GM19193 (cell line): ENCODE results near the gene SYCP3.

Experiments used
- POLR2A ChIP-seq: IDR thresholded peaks from 4 replicates; pipeline ENCODE4 v1.6.1; 2011; ENCODE audit not compliant: insufficient read depth, insufficient read length; ENCODE audit errors: extremely low read depth

SYCP3 gene

DNA sequence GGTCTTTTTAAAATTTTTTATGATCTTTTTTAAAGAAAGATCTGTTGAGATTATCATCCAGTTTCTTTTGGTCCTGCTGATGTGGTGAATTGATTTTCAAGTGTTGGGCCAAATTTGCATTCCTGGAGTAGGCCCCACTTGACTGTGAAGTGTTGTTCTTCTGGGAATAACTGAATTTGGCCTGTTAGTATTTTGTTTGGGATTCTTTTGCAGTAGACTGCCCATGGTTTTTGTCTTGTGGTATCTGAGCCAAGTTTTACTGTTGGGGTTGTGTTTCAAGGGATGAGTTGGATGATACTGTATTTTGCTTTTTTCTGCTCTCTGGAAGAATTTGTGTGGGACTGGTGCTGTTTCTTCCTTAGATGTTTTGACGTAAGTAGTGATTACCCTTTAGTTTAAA lies 4.0 kb upstream of the SYCP3 start:
- no peak for TF ChIP-seq POLR2A

DNA sequence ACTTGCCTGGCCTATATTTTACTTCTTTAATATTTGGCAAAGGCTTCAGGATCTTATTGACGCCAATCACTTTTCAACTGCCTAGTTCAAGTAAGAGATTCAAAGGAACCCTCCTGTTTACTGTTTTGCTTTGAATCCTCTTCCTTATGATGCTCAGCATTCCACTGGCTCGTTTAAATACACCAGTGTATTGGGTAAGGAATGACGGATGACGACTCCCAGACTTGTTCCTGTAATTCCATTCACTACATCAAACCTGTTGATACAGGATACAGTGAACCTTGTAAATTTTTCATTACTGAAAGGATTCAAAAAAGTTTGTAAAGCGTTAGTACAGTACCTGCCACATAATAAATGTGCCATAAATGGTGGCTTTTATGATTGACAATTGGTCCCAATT lies 1.7 kb upstream of the SYCP3 start:
- no peak for TF ChIP-seq POLR2A

GRCh38 chr12:101740566-101740965 lies 1.3 kb upstream of the SYCP3 start:
- no peak for TF ChIP-seq POLR2A

DNA sequence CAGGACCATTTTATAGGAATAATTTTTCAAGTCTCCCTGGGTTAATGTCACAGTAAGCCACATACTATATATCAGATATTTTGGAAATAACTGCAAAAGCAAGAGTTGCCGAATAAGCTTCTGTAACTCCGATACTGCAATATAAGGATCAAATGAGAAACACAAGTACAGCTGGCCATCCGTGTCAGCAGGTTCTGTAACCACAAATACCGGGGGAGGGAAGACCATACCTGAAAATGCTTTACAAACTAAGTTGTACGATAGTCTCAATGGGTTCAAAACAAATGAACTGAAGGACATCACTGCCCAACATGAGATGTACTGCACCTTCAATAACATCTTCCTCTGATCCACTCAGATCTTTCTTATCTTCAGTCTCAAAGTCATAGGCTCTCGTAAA lies 1.8 kb downstream of the SYCP3 start:
- no peak for TF ChIP-seq POLR2A

DNA sequence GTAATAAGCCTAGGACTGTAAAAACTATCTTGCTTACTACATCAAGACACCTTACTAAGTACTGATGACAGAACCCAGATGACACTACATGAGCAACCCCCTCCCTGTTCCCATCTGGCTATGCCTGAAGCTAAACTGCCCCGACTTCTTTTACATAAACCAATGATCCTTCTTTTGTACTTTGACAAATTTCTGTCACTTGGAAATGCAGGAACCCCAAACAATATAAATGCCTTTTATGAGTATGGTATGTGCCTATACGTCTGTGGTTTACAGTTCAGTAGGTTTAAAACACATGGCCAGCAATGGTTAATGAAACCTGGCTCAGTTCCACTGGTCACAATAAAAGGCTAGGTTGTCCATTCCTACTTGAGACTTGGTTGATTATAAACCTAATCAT lies 6.1 kb downstream of the SYCP3 start:
- no peak for TF ChIP-seq POLR2A

DNA sequence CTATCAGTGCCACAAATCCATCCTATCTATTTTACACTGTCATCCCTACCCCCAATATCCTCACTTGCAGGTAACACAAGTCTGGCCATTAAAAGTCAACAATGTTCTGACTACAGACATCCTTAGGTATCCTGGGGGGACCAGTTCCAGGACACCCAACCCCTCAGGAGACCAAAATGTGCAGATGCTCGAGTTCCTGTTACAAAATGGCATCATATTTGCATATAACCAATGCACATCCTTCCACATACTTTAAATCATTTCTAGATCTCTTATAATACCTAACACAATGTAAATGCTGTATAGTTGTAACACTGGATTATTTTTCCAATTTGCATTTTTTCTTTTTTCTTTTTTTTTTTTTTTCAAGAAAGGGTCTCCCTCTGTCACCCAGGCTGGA lies 6.9 kb downstream of the SYCP3 start:
- TF ChIP-seq POLR2A, result no peak

DNA sequence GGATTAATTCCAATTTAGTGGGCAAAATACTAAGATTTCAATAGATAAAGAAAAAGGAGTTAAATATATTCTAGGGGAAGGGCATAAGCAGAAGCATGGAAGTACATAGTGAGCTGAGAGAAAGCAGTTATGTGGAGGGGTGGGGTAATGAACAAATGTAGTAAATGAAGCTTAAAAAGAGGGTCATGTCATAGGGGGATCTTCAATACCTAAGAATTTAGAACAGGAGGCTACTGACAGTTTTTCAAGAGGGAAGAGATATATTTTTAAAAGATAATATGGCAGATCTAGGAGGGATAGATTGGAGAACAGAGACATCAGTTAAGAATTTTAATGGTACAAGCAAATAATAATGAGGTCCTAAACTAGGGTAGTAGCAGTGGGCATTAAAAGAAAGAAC lies 9.4 kb downstream of the SYCP3 start:
- no peak for TF ChIP-seq POLR2A

DNA sequence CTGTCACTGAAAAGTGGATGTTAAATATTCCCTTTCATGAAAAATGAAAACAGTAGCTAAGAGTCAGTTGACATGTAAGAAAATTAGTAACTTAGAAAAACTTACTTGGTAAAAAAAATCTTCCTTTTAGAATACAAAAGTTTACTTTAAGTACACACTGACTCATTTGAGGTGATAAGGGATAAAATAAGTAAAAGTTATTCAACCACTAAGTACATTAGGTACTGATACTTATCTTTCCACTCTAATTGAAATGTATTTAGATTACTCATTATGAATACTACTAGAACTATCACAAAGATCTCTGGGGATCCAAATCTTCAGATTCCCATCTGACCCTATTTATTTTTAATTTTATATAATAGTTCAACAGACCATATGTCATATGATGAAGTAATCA lies 12.2 kb downstream of the SYCP3 start:
- TF ChIP-seq POLR2A, result no peak

- no peak for TF ChIP-seq POLR2A
Measured at GRCh38 chr12:101722392-101722791, 16.9 kb downstream of the SYCP3 start.

GRCh38 chr12:101720118-101720517 lies 19.1 kb downstream of the SYCP3 start:
- no peak for TF ChIP-seq POLR2A

DNA sequence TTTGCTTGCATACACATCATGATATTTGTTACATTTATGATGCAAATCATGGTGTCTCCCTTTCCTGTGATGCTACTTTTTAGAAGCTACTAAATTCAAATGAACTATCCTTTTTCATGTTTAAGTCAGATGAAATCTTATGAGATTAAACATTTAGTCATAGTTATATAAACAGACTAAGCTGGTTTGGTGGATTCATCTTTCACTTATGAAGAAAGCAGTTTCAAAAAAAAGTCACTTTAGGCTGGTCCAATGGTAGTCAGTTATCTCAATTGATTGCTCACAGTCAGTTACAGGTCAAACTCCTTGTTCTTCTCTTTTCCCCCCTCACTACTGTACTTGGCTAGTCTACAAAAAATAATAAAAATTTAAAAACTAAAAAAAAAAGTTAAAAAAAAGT lies 19.7 kb downstream of the SYCP3 start:
- TF ChIP-seq POLR2A, result no peak

DNA sequence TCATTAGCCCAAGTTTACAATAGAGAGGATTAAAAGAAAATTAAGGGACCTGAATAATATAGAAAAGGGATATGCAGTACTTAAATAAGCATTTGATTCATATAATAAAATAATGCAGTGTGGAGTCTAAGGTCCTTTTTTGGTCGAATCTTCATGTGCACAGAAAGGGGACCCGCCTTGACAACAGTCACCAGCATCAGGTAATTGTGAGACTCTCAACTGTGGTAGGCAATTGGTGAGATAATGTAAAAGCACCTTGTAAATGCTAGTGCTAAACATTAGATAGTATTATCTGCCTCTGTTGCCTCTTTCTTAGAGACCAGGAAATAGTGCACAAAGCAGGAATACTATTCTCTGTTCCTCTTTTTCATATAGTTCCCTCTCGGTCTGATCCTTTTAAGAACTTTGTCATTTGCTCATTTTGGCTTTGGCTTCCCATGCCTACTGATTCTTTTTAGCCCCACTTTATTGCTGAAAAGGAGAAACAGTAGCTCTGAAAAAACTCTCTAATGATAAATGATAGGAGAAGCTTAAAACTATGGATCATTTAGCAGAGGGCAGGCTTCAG lies 24.3 kb downstream of the SYCP3 start:
- no peak for TF ChIP-seq POLR2A

- no peak for TF ChIP-seq POLR2A
Measured at GRCh38 chr12:101713930-101714329, 25.3 kb downstream of the SYCP3 start.

DNA sequence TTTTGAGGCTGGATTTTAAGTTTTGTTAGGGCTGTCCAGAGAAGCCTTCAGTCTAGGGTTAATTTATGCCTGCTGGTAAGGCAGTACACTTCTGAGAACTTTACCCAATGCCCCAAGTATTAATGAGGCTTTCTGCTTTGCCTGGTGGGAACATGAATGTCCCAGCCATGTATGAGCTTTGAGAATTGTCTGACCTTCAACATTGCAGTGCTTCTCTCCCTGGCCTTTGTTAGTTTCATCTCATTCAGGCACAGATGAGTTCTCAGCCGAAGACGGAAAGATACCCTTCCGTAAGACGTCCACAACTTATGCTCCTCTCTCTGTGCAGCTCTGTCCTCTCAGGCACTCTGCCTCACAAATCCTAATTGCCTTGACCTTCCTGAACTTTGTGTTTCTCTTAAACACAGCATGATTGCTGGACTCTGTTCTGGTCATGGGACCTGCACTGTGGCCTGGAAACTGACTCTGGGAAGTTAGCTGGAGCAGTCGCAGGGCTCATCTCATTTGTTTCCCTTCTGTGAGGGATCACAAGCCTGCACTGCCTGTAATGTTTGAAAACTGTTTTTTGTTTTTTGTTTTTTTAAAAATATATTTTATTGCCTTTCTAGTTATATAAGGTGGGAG lies 26.1 kb downstream of the SYCP3 start:
- TF ChIP-seq POLR2A, result no peak

DNA sequence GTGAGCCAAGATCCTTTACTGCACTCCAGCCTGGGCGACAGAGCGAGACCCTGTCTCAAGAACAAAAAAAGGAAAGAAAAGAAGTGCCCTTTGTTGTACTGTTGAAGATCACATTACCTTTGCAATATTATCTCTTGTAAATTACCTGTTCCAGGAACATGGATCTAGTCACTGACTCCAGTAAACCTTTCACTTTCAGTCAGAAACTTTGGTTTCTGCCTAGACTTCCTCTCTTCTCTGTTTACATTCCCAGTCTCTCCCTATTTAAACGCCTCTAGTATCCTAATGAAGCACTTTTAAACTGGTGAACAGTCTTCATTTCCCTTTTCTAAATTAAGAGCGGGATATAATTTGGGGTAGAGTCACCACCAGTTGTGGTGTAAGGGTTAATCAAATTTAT lies 29.0 kb downstream of the SYCP3 start:
- no peak for TF ChIP-seq POLR2A

GRCh38 chr12:101707131-101707782 lies 32.0 kb downstream of the SYCP3 start:
- no peak for TF ChIP-seq POLR2A

GRCh38 chr12:101706403-101706802 lies 32.9 kb downstream of the SYCP3 start:
- no peak for TF ChIP-seq POLR2A

DNA sequence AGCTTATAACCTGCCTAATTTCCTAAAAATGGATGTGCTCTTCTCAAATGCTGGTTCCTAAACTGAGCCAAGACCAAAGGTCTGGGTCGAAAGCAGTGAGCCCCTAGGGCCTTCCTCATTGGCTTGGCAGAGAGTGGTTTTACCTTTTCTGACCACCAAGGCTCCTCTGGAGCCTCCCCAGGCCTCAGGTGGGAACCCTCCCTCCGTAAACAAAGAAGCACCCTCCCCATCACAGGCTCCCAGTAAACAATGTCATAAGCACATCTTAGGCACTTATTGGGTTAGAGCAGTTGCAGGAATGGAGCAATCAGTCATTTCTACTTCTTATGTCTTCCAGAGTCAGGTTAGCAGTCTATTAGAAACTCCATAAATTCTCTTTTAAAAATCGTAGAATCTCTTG lies 35.8 kb downstream of the SYCP3 start:
- no peak for TF ChIP-seq POLR2A
